Smooth muscle cell (in vitro differentiated cells): ENCODE results near the gene TENM4. TPM values are rescaled to one million over a fixed set of nuclear protein-coding genes. Genes with fewer than 3 reads are reported as not detected.
A peak's percentile ranks its signal among the peaks of the same experiment; 100 is the strongest.

Source experiments
- DNase-seq: peaks from one replicate; lab custom pipeline; 2025; ENCODE audit not compliant: unreplicated experiment; lab: John Stamatoyannopoulos, UW
- H2AFZ ChIP-seq: fragments of 200-600 bp; sonication (generic); 2 replicates; pipeline ENCODE4 v1.6.0; 2016; ENCODE audit warnings: antibody characterized with exemption, low read depth, mild to moderate bottlenecking
- H3F3A ChIP-seq: fragments of 200-600 bp; sonication (generic); 2 replicates; pipeline ENCODE4 v1.6.0; 2017; ENCODE audit warnings: antibody characterized with exemption, low read depth
- H3K27ac ChIP-seq: fragments of 200-600 bp; sonication (generic); 2 replicates; pipeline ENCODE4 v1.5.1; 2016; ENCODE audit warnings: low read depth, mild to moderate bottlenecking
- H3K27me3 ChIP-seq: fragments of 200-600 bp; sonication (generic); 2 replicates; pipeline ENCODE4 v1.6.1; 2016; ENCODE audit warnings: low read depth, mild to moderate bottlenecking
- H3K36me3 ChIP-seq: fragments of 200-600 bp; sonication (generic); 2 replicates; pipeline ENCODE4 v1.5.1; 2016; ENCODE audit warnings: low read depth
- H3K4me1 ChIP-seq: fragments of 200-600 bp; sonication (generic); 2 replicates; pipeline ENCODE4 v1.5.1; 2016; ENCODE audit warnings: low read depth
- H3K4me2 ChIP-seq: fragments of 200-600 bp; sonication (generic); 2 replicates; pipeline ENCODE4 v1.6.0; 2016; ENCODE audit warnings: mild to moderate bottlenecking
- H3K4me3 ChIP-seq: fragments of 200-600 bp; sonication (generic); 2 replicates; pipeline ENCODE4 v1.5.1; 2016; ENCODE audit warnings: mild to moderate bottlenecking
- H3K79me2 ChIP-seq: fragments of 200-600 bp; sonication (generic); 2 replicates; pipeline ENCODE4 v1.6.0; 2016; ENCODE audit warnings: low read depth, mild to moderate bottlenecking
- H3K9ac ChIP-seq: fragments of 200-600 bp; sonication (generic); 2 replicates; pipeline ENCODE4 v1.6.0; 2016; ENCODE audit warnings: low read depth
- H3K9me3 ChIP-seq: fragments of 200-600 bp; sonication (generic); replicated peaks from 2 replicates; pipeline ENCODE4 v1.5.1; 2016; ENCODE audit warnings: low read depth
- H4K20me1 ChIP-seq: fragments of 200-600 bp; sonication (generic); 2 replicates; pipeline ENCODE4 v1.6.0; 2016; ENCODE audit warnings: low read depth
- whole genome bisulfite sequencing: methylation state at CpG from one replicate; pipeline ENCODE4 v1.1.7; 2016; ENCODE audit warnings: low lambda C conversion rate; 5-methylcytosine and 5-hydroxymethylcytosine counted together
- polyA plus RNA-seq: library from polyadenylated mRNA; unstranded; fragments of >200 nt; fragmentation: Nextera tagmentation; extraction: Ambion mirVana; gene quantifications from 2 replicates; pipeline ENCODE4 v1.2.1, GENCODE V29; 2016
- total RNA-seq: library from RNA; depleted of rRNA; stranded (reverse); fragments of >200 nt; gene quantifications from 2 replicates; pipeline ENCODE4 v1.2.3, GENCODE V29; 2014
- TF ChIP-seq, protein P1 (sequence below): fragments of 200-600 bp; sonication (generic); IDR thresholded peaks from 2 replicates; pipeline ENCODE4 v1.5.1; 2017; ENCODE audit warnings: borderline replicate concordance, mild to moderate bottlenecking, antibody characterized with exemption; ENCODE audit not compliant: insufficient read depth, poor library complexity, severe bottlenecking

TENM4 gene
- total and polyA plus RNA-seq, 2 experiments from 2014 or later, result 31.6 to 38.2 TPM

DNA sequence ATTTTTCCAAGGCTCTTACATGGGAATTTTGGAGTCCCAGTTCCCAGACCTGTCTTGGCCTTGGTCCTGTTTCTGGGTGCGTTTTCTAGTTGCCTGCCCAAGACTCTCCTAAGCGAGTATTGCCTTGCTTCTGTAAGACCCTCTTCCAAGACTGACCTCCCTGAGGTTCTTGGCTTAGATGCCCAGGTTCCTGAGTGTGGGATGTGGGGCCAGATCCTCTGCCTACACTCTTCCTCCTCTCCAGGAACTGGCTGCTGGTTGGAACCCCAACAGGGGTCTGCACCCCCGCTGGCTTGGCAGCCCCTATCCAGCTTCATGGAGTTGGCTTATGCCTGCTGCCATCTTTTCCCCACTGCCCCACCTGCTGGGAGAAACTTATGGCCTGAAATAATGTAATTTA is 429.5 kb downstream of the TENM4 start:
- Histone ChIP-seq H3K4me1 (no peaks in the 10 kb centered on the region), H3K9me3 (no peaks in the 10 kb centered on the region), H3K27me3 (no peaks in the 10 kb centered on the region), H4K20me1 (no peaks in the 10 kb centered on the region), H3K4me3 (no peak overlapping the region), H3K79me2 (no peaks in the 10 kb centered on the region), H3F3A (no peaks in the 10 kb centered on the region), H3K36me3 (no peaks in the 10 kb centered on the region), H3K9ac (no peak overlapping the region), H3K4me2 (no peak overlapping the region), H3K27ac (no peak overlapping the region), H2AFZ (no peak overlapping the region)
- TF ChIP-seq, protein P1, sequence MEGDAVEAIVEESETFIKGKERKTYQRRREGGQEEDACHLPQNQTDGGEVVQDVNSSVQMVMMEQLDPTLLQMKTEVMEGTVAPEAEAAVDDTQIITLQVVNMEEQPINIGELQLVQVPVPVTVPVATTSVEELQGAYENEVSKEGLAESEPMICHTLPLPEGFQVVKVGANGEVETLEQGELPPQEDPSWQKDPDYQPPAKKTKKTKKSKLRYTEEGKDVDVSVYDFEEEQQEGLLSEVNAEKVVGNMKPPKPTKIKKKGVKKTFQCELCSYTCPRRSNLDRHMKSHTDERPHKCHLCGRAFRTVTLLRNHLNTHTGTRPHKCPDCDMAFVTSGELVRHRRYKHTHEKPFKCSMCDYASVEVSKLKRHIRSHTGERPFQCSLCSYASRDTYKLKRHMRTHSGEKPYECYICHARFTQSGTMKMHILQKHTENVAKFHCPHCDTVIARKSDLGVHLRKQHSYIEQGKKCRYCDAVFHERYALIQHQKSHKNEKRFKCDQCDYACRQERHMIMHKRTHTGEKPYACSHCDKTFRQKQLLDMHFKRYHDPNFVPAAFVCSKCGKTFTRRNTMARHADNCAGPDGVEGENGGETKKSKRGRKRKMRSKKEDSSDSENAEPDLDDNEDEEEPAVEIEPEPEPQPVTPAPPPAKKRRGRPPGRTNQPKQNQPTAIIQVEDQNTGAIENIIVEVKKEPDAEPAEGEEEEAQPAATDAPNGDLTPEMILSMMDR, result no peak
- no peak for DNase-seq
- WGBS, result 98% methylated on average over 3 of the region's 3 CpGs

DNA sequence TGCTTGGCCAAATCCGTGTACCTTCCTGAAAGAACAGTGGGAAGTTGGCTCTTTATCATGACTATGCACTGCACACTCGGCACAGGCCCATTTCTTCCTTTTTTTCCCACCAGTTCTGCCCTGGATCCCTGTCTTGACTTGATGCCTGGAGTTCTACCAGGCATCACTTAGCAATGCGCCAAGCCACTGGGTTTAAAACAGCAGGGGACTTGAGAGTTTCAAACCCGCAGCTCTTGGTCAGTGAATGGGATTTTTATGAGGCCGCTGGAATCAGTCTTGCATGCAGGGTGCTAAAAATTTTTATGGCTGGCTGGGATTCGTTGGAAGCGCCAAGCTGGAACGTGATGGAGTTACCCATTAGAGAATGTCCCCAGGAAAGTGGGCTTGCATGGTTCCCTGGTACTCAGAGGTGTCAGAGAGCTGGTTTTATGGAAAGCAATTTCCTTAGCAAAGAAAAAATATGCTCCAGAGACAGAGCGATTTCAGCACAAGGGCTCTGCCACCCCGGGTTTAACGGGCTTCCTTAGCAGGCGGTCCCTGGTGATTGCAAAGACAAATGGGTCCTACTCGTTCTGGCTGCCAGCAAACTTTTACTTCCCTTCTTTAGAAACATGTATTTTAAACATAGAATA is 432.9 kb downstream of the TENM4 start:
- no peak for DNase-seq
- Histone ChIP-seq H3K36me3 (no peaks in the 10 kb centered on the region), H3K9me3 (no peaks in the 10 kb centered on the region), H3K79me2 (no peaks in the 10 kb centered on the region), H2AFZ (no peak overlapping the region), H4K20me1 (no peaks in the 10 kb centered on the region), H3K4me1 (no peaks in the 10 kb centered on the region), H3K27ac (peak overlapping the region; percentile 44), H3K9ac (no peak overlapping the region), H3K4me3 (no peak overlapping the region), H3F3A (no peaks in the 10 kb centered on the region), H3K27me3 (no peaks in the 10 kb centered on the region), H3K4me2 (peak overlapping the region; percentile 55)
- WGBS, result 23% methylated on average over 13 of the region's 13 CpGs
- TF ChIP-seq, protein P1, result no peak

- Histone ChIP-seq H2AFZ (no peak overlapping the region), H3K9me3 (no peaks in the 10 kb centered on the region), H3K4me1 (no peaks in the 10 kb centered on the region), H3K27me3 (no peaks in the 10 kb centered on the region), H3K36me3 (no peaks in the 10 kb centered on the region), H3K27ac (no peak overlapping the region), H3K4me2 (no peak overlapping the region), H3K4me3 (no peak overlapping the region), H3K79me2 (no peaks in the 10 kb centered on the region), H3F3A (no peaks in the 10 kb centered on the region), H4K20me1 (no peaks in the 10 kb centered on the region), H3K9ac (no peak overlapping the region)
- no peak for DNase-seq
- TF ChIP-seq, protein P1, result no peak
- 97% methylated on average over 4 of the region's 4 CpGs for WGBS
Measured at GRCh38 chr11:79006854-79007253, 434.0 kb downstream of the TENM4 start.

DNA sequence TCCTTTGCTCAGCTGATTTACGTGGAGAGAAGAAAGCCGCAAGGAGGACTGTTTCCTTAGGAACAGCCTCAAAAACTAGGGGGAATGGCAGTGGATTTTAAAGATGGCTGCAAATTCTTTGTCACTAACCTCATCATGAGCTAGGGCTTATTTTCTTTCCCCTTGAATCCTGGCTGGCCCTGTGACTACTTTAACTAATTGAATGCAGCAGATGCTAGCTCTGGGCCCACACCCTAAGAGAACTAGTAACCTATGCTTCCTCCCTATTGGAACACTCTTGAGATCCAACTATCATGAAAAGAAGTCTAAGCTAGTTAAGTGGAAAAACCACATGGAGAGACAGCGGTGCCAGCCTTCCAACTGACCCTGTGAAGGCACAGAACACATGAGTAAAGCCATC is 444.8 kb downstream of the TENM4 start:
- Histone ChIP-seq H4K20me1 (no peaks in the 10 kb centered on the region), H3F3A (no peaks in the 10 kb centered on the region), H3K4me3 (no peak overlapping the region), H3K4me1 (no peaks in the 10 kb centered on the region), H3K4me2 (no peak overlapping the region), H2AFZ (no peak overlapping the region), H3K27ac (no peak overlapping the region), H3K9me3 (no peaks in the 10 kb centered on the region), H3K27me3 (no peaks in the 10 kb centered on the region), H3K79me2 (no peaks in the 10 kb centered on the region), H3K9ac (no peak overlapping the region), H3K36me3 (no peaks in the 10 kb centered on the region)
- TF ChIP-seq, protein P1, result no peak
- 85% methylated on average over 3 of the region's 3 CpGs for WGBS
- no peak for DNase-seq
